HEK293 (cell line): Measurements from ENCODE around the gene ARGLU1.

ENCODE experiments used
- GLI4 ChIP-seq: fragments of 450-650 bp; formaldehyde crosslinking; IDR thresholded peaks from 2 replicates; pipeline ENCODE4 v1.5.1; 2016; ENCODE audit warnings: missing biosample characterization, missing genetic modification characterization
- OVOL3 ChIP-seq: fragments of 450-650 bp; formaldehyde crosslinking; IDR thresholded peaks from 2 replicates; pipeline ENCODE4 v1.5.1; 2016; ENCODE audit warnings: missing biosample characterization, missing genetic modification characterization
- PRDM1 ChIP-seq: fragments of 450-650 bp; formaldehyde crosslinking; IDR thresholded peaks from 2 replicates; pipeline ENCODE4; 2016; ENCODE audit warnings: missing biosample characterization, missing genetic modification characterization
- SCRT2 ChIP-seq: fragments of 450-650 bp; formaldehyde crosslinking; IDR thresholded peaks from 2 replicates; pipeline ENCODE4 v1.5.1; 2016; ENCODE audit warnings: missing biosample characterization, missing genetic modification characterization
- SETDB1 ChIP-seq: IDR thresholded peaks from one replicate; pipeline ENCODE4 v1.6.1; 2017; ENCODE audit warnings: mild to moderate bottlenecking, low read length, moderate library complexity, mixed read lengths; ENCODE audit not compliant: insufficient read length
- WT1 ChIP-seq: fragments of 450-650 bp; formaldehyde crosslinking; IDR thresholded peaks from 2 replicates; pipeline ENCODE4 v1.5.1; 2016; ENCODE audit warnings: missing biosample characterization, missing genetic modification characterization
- ZBTB21 ChIP-seq: fragments of 450-650 bp; formaldehyde crosslinking; IDR thresholded peaks from 2 replicates; pipeline ENCODE4 v1.5.1; 2017; ENCODE audit warnings: missing biosample characterization, missing genetic modification characterization
- ZBTB7A ChIP-seq: fragments of 450-650 bp; formaldehyde crosslinking; IDR thresholded peaks from 2 replicates; pipeline ENCODE4 v1.5.1; 2016; ENCODE audit warnings: low read depth, missing biosample characterization, missing genetic modification characterization
- ZBTB8A ChIP-seq: fragments of 450-650 bp; formaldehyde crosslinking; IDR thresholded peaks from 2 replicates; pipeline ENCODE4 v1.5.1; 2016; ENCODE audit warnings: missing biosample characterization, missing genetic modification characterization
- ZEB2 ChIP-seq: fragments of 450-650 bp; formaldehyde crosslinking; IDR thresholded peaks from 2 replicates; pipeline ENCODE4 v1.5.1; 2016; ENCODE audit warnings: missing biosample characterization, missing genetic modification characterization
- ZIC2 ChIP-seq: fragments of 450-650 bp; formaldehyde crosslinking; IDR thresholded peaks from 2 replicates; pipeline ENCODE4 v1.5.1; 2016; ENCODE audit warnings: missing biosample characterization, missing genetic modification characterization
- ZNF112 ChIP-seq: fragments of 450-650 bp; formaldehyde crosslinking; IDR thresholded peaks from 2 replicates; pipeline ENCODE4 v1.5.0; 2017; ENCODE audit warnings: missing biosample characterization, missing genetic modification characterization
- ZNF175 ChIP-seq: fragments of 450-650 bp; formaldehyde crosslinking; IDR thresholded peaks from 2 replicates; pipeline ENCODE4 v1.5.1; 2016; ENCODE audit warnings: missing biosample characterization, missing genetic modification characterization
- ZNF248 ChIP-seq: fragments of 450-650 bp; formaldehyde crosslinking; IDR thresholded peaks from 2 replicates; pipeline ENCODE4 v1.5.1; 2017; ENCODE audit warnings: missing biosample characterization, missing genetic modification characterization
- ZNF266 ChIP-seq: fragments of 450-650 bp; formaldehyde crosslinking; IDR thresholded peaks from 2 replicates; pipeline ENCODE4 v1.5.1; 2016; ENCODE audit warnings: missing biosample characterization, missing genetic modification characterization, low read depth
- ZNF335 ChIP-seq: fragments of 450-650 bp; formaldehyde crosslinking; conservative IDR thresholded peaks from 2 replicates; pipeline ENCODE4 v1.5.1; 2016; ENCODE audit warnings: missing biosample characterization, missing genetic modification characterization
- ZNF341 ChIP-seq: fragments of 450-650 bp; formaldehyde crosslinking; IDR thresholded peaks from 2 replicates; pipeline ENCODE4; 2016; ENCODE audit warnings: low read depth, missing biosample characterization, missing genetic modification characterization
- ZNF350 ChIP-seq: fragments of 450-650 bp; formaldehyde crosslinking; IDR thresholded peaks from 2 replicates; pipeline ENCODE4 v1.5.0; 2017; ENCODE audit warnings: missing biosample characterization, mild to moderate bottlenecking, missing genetic modification characterization
- ZNF354C ChIP-seq: fragments of 450-650 bp; formaldehyde crosslinking; IDR thresholded peaks from 2 replicates; pipeline ENCODE4 v1.5.1; 2016; ENCODE audit warnings: missing biosample characterization, missing genetic modification characterization, low read depth, borderline replicate concordance
- ZNF423 ChIP-seq: fragments of 450-650 bp; formaldehyde crosslinking; IDR thresholded peaks from 2 replicates; pipeline ENCODE4 v1.5.1; 2016; ENCODE audit warnings: missing biosample characterization, missing genetic modification characterization
- ZNF549 ChIP-seq: fragments of 450-650 bp; IDR thresholded peaks from 2 replicates; pipeline ENCODE4 v1.5.1; 2018; ENCODE audit warnings: missing biosample characterization, missing genetic modification characterization, mild to moderate bottlenecking, inconsistent platforms, moderate library complexity
- ZNF560 ChIP-seq: fragments of 450-650 bp; formaldehyde crosslinking; IDR thresholded peaks from 2 replicates; pipeline ENCODE4 v1.5.1; 2017; ENCODE audit warnings: missing biosample characterization, missing genetic modification characterization, borderline replicate concordance
- ZNF561 ChIP-seq: fragments of 450-650 bp; IDR thresholded peaks from 2 replicates; pipeline ENCODE4 v1.5.1; 2018; ENCODE audit warnings: missing biosample characterization, missing genetic modification characterization, borderline replicate concordance
- ZNF600 ChIP-seq: fragments of 450-650 bp; formaldehyde crosslinking; IDR thresholded peaks from 2 replicates; pipeline ENCODE4 v1.5.1; 2016; ENCODE audit warnings: missing biosample characterization, missing genetic modification characterization
- ZNF654 ChIP-seq: fragments of 450-650 bp; formaldehyde crosslinking; IDR thresholded peaks from 2 replicates; pipeline ENCODE4 v1.5.1; 2016; ENCODE audit warnings: low read depth, missing biosample characterization, missing genetic modification characterization
- ZNF707 ChIP-seq: fragments of 450-650 bp; formaldehyde crosslinking; IDR thresholded peaks from 2 replicates; pipeline ENCODE4 v1.5.1; 2016; ENCODE audit warnings: missing biosample characterization, missing genetic modification characterization
- ZNF791 ChIP-seq: fragments of 450-650 bp; formaldehyde crosslinking; IDR thresholded peaks from 2 replicates; pipeline ENCODE4 v1.5.1; 2016; ENCODE audit warnings: missing biosample characterization, missing genetic modification characterization
- ZNF830 ChIP-seq: fragments of 450-650 bp; IDR thresholded peaks from 2 replicates; pipeline ENCODE4 v1.5.0; 2018; ENCODE audit warnings: missing biosample characterization, missing genetic modification characterization, low read depth, mild to moderate bottlenecking, moderate library complexity
- ZSCAN30 ChIP-seq: fragments of 450-650 bp; IDR thresholded peaks from 2 replicates; pipeline ENCODE4 v1.5.1; 2018; ENCODE audit warnings: missing biosample characterization, mild to moderate bottlenecking, missing genetic modification characterization, moderate library complexity
- TF ChIP-seq, protein P1 (sequence below): fragments of 450-650 bp; formaldehyde crosslinking; IDR thresholded peaks from 2 replicates; pipeline ENCODE4 v1.5.1; 2017; ENCODE audit warnings: missing biosample characterization, missing genetic modification characterization
- TF ChIP-seq, protein P2 (sequence below): fragments of 450-650 bp; formaldehyde crosslinking; IDR thresholded peaks from 2 replicates; pipeline ENCODE4 v1.5.1; 2016; ENCODE audit warnings: missing biosample characterization, missing genetic modification characterization
- TF ChIP-seq, protein P3 (sequence below): fragments of 450-650 bp; formaldehyde crosslinking; IDR thresholded peaks from 2 replicates; pipeline ENCODE4 v1.5.1; 2016; ENCODE audit warnings: missing biosample characterization, missing genetic modification characterization
- TF ChIP-seq, protein P4 (sequence below): fragments of 450-650 bp; IDR thresholded peaks from 2 replicates; pipeline ENCODE4 v1.5.1; 2018; ENCODE audit warnings: missing biosample characterization, mild to moderate bottlenecking, missing genetic modification characterization
- TF ChIP-seq, protein P5 (sequence below): fragments of 450-650 bp; IDR thresholded peaks from 2 replicates; pipeline ENCODE4 v1.5.1; 2018; ENCODE audit warnings: missing biosample characterization, missing genetic modification characterization

The ARGLU1 gene

DNA sequence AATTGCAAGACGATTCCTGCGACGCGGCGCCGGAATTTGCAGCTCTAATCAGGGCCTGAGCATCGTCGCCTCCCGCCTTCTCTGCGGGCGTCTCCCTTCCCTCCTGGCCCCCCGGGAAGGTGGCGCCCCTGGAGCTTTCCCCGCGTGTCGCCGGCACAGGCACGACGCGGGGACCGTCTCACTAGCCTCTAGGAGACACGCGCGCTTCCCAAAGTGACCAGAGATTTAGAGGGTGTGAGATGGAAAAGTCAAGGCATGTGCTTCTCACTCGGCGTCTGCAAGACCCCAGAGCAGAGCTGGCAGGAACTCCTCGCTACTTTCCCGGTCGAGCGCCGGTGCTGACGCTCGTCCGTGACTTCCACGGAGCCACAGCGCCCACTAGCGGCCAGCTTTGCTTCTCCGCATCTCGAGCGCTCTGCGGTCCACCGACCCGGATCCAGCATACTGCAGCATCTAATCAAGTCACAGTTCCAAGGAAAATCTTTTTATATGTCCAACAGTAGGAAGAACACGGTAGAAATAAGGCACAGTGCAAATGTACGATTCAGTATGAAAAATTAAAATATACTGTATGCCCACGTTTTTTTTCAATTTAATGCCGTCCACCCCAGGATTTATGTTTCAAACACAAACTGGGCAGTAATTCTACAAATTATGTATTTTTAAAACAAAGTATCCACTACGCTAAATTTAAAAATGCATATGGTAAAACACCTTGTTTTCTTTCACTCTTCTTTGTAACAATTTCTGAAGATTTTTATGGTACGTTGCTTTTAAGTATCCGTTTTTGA is 31.5 kb downstream of the ARGLU1 start (continued):
- TF ChIP-seq ZNF561 (tag by site-specific recombination) = 0 out of 2 replicates have a peak, but pooled peaks have one; percentile 29
- TF ChIP-seq, protein P1, sequence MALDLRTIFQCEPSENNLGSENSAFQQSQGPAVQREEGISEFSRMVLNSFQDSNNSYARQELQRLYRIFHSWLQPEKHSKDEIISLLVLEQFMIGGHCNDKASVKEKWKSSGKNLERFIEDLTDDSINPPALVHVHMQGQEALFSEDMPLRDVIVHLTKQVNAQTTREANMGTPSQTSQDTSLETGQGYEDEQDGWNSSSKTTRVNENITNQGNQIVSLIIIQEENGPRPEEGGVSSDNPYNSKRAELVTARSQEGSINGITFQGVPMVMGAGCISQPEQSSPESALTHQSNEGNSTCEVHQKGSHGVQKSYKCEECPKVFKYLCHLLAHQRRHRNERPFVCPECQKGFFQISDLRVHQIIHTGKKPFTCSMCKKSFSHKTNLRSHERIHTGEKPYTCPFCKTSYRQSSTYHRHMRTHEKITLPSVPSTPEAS = no peak
- peak; percentile 69; the same call in 1 of the 2 replicates for TF ChIP-seq ZNF423
- TF ChIP-seq ZNF175 (tag by site-specific recombination) = no peak
- no peak for TF ChIP-seq SCRT2
- TF ChIP-seq ZNF549 (tag by site-specific recombination) = no peak
- no peak for TF ChIP-seq ZNF248 (tag by site-specific recombination)
- TF ChIP-seq ZNF830 (tag by site-specific recombination) = no peak
- 0 out of 2 replicates have a peak, but pooled peaks have one; percentile 26 for TF ChIP-seq WT1
- no peak for TF ChIP-seq ZNF350 (tag by site-specific recombination)
- peak; percentile 29; the same call in 1 of the 2 replicates for TF ChIP-seq ZBTB7A
- TF ChIP-seq, protein P2, sequence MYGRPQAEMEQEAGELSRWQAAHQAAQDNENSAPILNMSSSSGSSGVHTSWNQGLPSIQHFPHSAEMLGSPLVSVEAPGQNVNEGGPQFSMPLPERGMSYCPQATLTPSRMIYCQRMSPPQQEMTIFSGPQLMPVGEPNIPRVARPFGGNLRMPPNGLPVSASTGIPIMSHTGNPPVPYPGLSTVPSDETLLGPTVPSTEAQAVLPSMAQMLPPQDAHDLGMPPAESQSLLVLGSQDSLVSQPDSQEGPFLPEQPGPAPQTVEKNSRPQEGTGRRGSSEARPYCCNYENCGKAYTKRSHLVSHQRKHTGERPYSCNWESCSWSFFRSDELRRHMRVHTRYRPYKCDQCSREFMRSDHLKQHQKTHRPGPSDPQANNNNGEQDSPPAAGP = peak; percentile 36; the same call in 1 of the 2 replicates
- no peak for TF ChIP-seq ZNF266 (tag by site-specific recombination)
- no peak for TF ChIP-seq ZNF560 (tag by site-specific recombination)
- peak; percentile 91 for TF ChIP-seq ZNF335 (tag by site-specific recombination)
- TF ChIP-seq ZNF112 (tag by site-specific recombination) = no peak
- peak; percentile 68 for TF ChIP-seq ZNF654 (tag by site-specific recombination)
- TF ChIP-seq, protein P3, sequence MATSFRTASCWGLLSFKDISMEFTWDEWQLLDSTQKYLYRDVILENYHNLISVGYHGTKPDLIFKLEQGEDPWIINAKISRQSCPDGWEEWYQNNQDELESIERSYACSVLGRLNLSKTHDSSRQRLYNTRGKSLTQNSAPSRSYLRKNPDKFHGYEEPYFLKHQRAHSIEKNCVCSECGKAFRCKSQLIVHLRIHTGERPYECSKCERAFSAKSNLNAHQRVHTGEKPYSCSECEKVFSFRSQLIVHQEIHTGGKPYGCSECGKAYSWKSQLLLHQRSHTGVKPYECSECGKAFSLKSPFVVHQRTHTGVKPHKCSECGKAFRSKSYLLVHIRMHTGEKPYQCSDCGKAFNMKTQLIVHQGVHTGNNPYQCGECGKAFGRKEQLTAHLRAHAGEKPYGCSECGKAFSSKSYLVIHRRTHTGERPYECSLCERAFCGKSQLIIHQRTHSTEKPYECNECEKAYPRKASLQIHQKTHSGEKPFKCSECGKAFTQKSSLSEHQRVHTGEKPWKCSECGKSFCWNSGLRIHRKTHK (tag by site-specific recombination) = no peak
- peak; percentile 96 for TF ChIP-seq ZEB2 (tag by site-specific recombination)
- TF ChIP-seq ZIC2 (tag by site-specific recombination) = peak; percentile 68
- peak; percentile 70 for TF ChIP-seq ZSCAN30 (tag by site-specific recombination)
- TF ChIP-seq GLI4 (tag by site-specific recombination) = no peak
- TF ChIP-seq SETDB1 = no peak
- TF ChIP-seq ZNF341 (tag by site-specific recombination) = 0 out of 2 replicates have a peak, but pooled peaks have one; percentile 9
- no peak for TF ChIP-seq OVOL3 (tag by site-specific recombination)
- TF ChIP-seq ZNF600 (tag by site-specific recombination) = peak; percentile 84
- TF ChIP-seq ZNF791 (tag by site-specific recombination) = no peak
- TF ChIP-seq, protein P4, sequence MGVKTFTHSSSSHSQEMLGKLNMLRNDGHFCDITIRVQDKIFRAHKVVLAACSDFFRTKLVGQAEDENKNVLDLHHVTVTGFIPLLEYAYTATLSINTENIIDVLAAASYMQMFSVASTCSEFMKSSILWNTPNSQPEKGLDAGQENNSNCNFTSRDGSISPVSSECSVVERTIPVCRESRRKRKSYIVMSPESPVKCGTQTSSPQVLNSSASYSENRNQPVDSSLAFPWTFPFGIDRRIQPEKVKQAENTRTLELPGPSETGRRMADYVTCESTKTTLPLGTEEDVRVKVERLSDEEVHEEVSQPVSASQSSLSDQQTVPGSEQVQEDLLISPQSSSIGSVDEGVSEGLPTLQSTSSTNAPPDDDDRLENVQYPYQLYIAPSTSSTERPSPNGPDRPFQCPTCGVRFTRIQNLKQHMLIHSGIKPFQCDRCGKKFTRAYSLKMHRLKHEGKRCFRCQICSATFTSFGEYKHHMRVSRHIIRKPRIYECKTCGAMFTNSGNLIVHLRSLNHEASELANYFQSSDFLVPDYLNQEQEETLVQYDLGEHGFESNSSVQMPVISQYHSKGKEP (tag by site-specific recombination) = no peak
- no peak for TF ChIP-seq ZBTB21 (tag by site-specific recombination)
- TF ChIP-seq ZBTB8A = no peak
- TF ChIP-seq ZNF707 (tag by site-specific recombination) = no peak
- peak; percentile 60 for TF ChIP-seq PRDM1 (tag by site-specific recombination)
- TF ChIP-seq, protein P5, sequence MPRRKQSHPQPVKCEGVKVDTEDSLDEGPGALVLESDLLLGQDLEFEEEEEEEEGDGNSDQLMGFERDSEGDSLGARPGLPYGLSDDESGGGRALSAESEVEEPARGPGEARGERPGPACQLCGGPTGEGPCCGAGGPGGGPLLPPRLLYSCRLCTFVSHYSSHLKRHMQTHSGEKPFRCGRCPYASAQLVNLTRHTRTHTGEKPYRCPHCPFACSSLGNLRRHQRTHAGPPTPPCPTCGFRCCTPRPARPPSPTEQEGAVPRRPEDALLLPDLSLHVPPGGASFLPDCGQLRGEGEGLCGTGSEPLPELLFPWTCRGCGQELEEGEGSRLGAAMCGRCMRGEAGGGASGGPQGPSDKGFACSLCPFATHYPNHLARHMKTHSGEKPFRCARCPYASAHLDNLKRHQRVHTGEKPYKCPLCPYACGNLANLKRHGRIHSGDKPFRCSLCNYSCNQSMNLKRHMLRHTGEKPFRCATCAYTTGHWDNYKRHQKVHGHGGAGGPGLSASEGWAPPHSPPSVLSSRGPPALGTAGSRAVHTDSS (tag by site-specific recombination) = no peak
- no peak for TF ChIP-seq ZNF354C
- TF ChIP-seq, all 188 proteins: peak for 27
